ENCODE data around the gene NKTR. TPM values are rescaled to one million over a fixed set of nuclear protein-coding genes. Genes with fewer than 3 reads are reported as not detected.

Gene NKTR
- total and polyA plus RNA-seq, 9 of the 15 experiments (the other 6 are each of a cell fraction or from before 2014, with no cell fraction given) = 19.7 to 123 (median 92.6) TPM

GRCh38 chr3:42661593-42662022, 61.1 kb downstream of the NKTR start:
- intact Hi-C loops (cut with micrococcal nuclease) = loop anchor here (1.0 to 2.0 kb wide), 3 partner anchors 83 to 169 kb away; no protein-coding TSS in a partner anchor

More at GRCh38 chr3:42661593-42662022, 61.1 kb downstream of the NKTR start:
- ATAC-seq (no peak), DNase-seq (ENCODE audit: extremely low read depth in 1 of 4, low spot score in 3 of 4) (no peak), FAIRE-seq (no peak)
- Histone ChIP-seq H3K27ac (ENCODE audit: extremely low read depth, low read depth, low read length) (no peak overlapping the region), H3K27me3 (ENCODE audit: control insufficient read depth in 2 of 2, insufficient read depth in 2 of 2, low read length in 2 of 2) (no peaks in the 10 kb centered on the region), H3K9me3 (replicated peaks; ENCODE audit: control insufficient read depth, insufficient read depth, low read depth, low read length) (no peaks in the 10 kb centered on the region), H3K4me1 (replicated peaks in 1 of 2; ENCODE audit: control insufficient read depth in 2 of 2, insufficient read depth in 2 of 2, low read length in 2 of 2) (peaks cover 0 to 24% of the 10 kb centered on the region in 2 experiments; a peak in 1 of 5 replicates), H3K79me2 (ENCODE audit: control insufficient read depth, insufficient read depth, low read length) (no peaks in the 10 kb centered on the region), H3K9ac (ENCODE audit: insufficient read depth in 1 of 2, low read depth in 2 of 2, low read length in 2 of 2) (no peak overlapping the region), H3K4me3 (no peak overlapping the region), H3K4me2 (ENCODE audit: insufficient read depth, low read length) (no peak overlapping the region), H3K9me1 (ENCODE audit: control insufficient read depth, insufficient read depth, low read length) (no peaks in the 10 kb centered on the region), H4K20me1 (replicated peaks; ENCODE audit: control insufficient read depth, insufficient read depth, low read length) (peaks cover 11% of the 10 kb centered on the region; the same call in 1 of the 2 replicates), H2AFZ (ENCODE audit: low read depth, low read length) (no peak overlapping the region), H3K36me3 (ENCODE audit: control insufficient read depth, insufficient read depth, low read length) (peaks cover 5% of the 10 kb centered on the region; the same call in 1 of the 3 replicates)
- ChIA-PET POLR2A (interaction anchor here (0.7 to 1.4 kb wide), 6 partner anchors 8 to 48 kb away, joined by 3 to 6 read pairs (median 3); no protein-coding TSS in a partner anchor), CTCF (ENCODE audit: low intra/inter-chr PET ratio) (interaction anchor here (1.2 to 1.8 kb wide), 2 partner anchors 83 to 169 kb away, joined by 3 to 15 read pairs; no protein-coding TSS in a partner anchor)
- no TSS peak for BruUV-seq (replicated peaks)
- in situ Hi-C loops (cut with MboI) = no loop called here
- TF ChIP-seq PCBP1 (IDR thresholded peaks at IDR 0.05; ENCODE audit: low read depth, low read length, poor library complexity, severe bottlenecking) = no peak
- 0 out of 2 replicates have a peak, but pooled peaks have one; percentile 16 for TF ChIP-seq MAX (CRISPR knock-in tag; IDR thresholded peaks at IDR 0.05)
- TF ChIP-seq C11orf30 (IDR thresholded peaks at IDR 0.05; ENCODE audit: low read depth) = no peak
- TF ChIP-seq MAZ (CRISPR knock-in tag; conservative IDR thresholded peaks at IDR 0.05 in 1 of 2, IDR thresholded peaks at IDR 0.05 in 1 of 2) = no peak
- 66% methylated on average over 5 of the region's 5 CpGs for WGBS (ENCODE audit: insufficient coverage, low coverage, missing lambda C conversion rate)

Data from K562 (cell line).